SU-DHL-6 (cell line): ENCODE data around the gene CFAP92.

Experiments used
- H2AFZ ChIP-seq: fragments of 200-600 bp; sonication (generic); 2 replicates; pipeline ENCODE4 v1.6.1; 2014; ENCODE audit warnings: low read depth, mild to moderate bottlenecking, moderate library complexity, mixed read lengths, antibody characterized with exemption, low read length; ENCODE audit not compliant: severe bottlenecking
- H3F3A ChIP-seq: fragments of 200-600 bp; shearing (Covaris generic); 2 replicates; pipeline ENCODE4 v1.6.0; 2016; ENCODE audit warnings: antibody characterized with exemption, mild to moderate bottlenecking; ENCODE audit not compliant: insufficient read depth
- H3K27ac ChIP-seq: fragments of 200-600 bp; sonication (generic); 2 replicates; pipeline ENCODE4 v1.5.1; 2016; ENCODE audit warnings: low read depth, mild to moderate bottlenecking, low read length, moderate library complexity, mixed read lengths
- H3K27me3 ChIP-seq: fragments of 200-600 bp; sonication (generic), shearing (Covaris generic); 2 replicates; pipeline ENCODE4 v1.6.0; 2014; ENCODE audit warnings: mild to moderate bottlenecking, low read length
- H3K36me3 ChIP-seq: fragments of 200-600 bp; sonication (generic); 2 replicates; pipeline ENCODE4 v1.6.1; 2014; ENCODE audit warnings: mild to moderate bottlenecking, low read length, mixed read lengths
- H3K4me2 ChIP-seq: fragments of 300-600, 200-600 bp; shearing (Covaris generic), sonication (generic); 2 replicates; pipeline ENCODE4 v1.6.0; 2014; ENCODE audit warnings: low read length, low read depth, mild to moderate bottlenecking; ENCODE audit not compliant: poor library complexity, severe bottlenecking
- H3K4me3 ChIP-seq: fragments of 200-600 bp; sonication (generic); 2 replicates; pipeline ENCODE4 v1.5.1; 2014; ENCODE audit warnings: antibody characterized with exemption, low read length, mild to moderate bottlenecking, mixed read lengths; ENCODE audit not compliant: insufficient read depth, poor library complexity, severe bottlenecking
- H3K79me2 ChIP-seq: fragments of 200-600 bp; sonication (generic); 2 replicates; pipeline ENCODE4 v1.6.1; 2014; ENCODE audit warnings: mild to moderate bottlenecking, low read length, moderate library complexity; ENCODE audit not compliant: insufficient read depth
- H3K9ac ChIP-seq: fragments of 200-600 bp; sonication (generic); 2 replicates; pipeline ENCODE4 v1.7.0; 2014; ENCODE audit warnings: mild to moderate bottlenecking, low read length
- H3K9me2 ChIP-seq: fragments of 200-600 bp; sonication (generic); replicated peaks from 2 replicates; pipeline ENCODE4 v1.6.1; 2014; ENCODE audit warnings: low read length; ENCODE audit not compliant: insufficient read depth
- H3K9me3 ChIP-seq: fragments of 200-600 bp; sonication (generic); 2 replicates; pipeline ENCODE4 v1.6.1; 2014; ENCODE audit warnings: low read length, mixed read lengths; ENCODE audit not compliant: insufficient read depth
- H4K20me1 ChIP-seq: fragments of 200-600 bp; sonication (generic); 2 replicates; pipeline ENCODE4 v1.6.1; 2014; ENCODE audit warnings: low read depth, mild to moderate bottlenecking, antibody characterized with exemption, low read length, moderate library complexity, mixed read lengths
- EZH2phosphoT487 ChIP-seq: fragments of 200-600 bp; sonication (generic), shearing (Covaris generic); conservative IDR thresholded peaks from 2 replicates; pipeline ENCODE4 v1.6.1; 2018; ENCODE audit warnings: mild to moderate bottlenecking, antibody characterized with exemption, low read length, moderate library complexity, mixed read lengths
- TF ChIP-seq, protein P1 (sequence below): fragments of 200-600 bp; sonication (generic); IDR thresholded peaks from one replicate; pipeline ENCODE4 v1.5.1; 2017; ENCODE audit warnings: antibody characterized with exemption, mild to moderate bottlenecking, low read length, moderate library complexity; ENCODE audit not compliant: insufficient read depth, poor library complexity, severe bottlenecking

The CFAP92 gene

DNA sequence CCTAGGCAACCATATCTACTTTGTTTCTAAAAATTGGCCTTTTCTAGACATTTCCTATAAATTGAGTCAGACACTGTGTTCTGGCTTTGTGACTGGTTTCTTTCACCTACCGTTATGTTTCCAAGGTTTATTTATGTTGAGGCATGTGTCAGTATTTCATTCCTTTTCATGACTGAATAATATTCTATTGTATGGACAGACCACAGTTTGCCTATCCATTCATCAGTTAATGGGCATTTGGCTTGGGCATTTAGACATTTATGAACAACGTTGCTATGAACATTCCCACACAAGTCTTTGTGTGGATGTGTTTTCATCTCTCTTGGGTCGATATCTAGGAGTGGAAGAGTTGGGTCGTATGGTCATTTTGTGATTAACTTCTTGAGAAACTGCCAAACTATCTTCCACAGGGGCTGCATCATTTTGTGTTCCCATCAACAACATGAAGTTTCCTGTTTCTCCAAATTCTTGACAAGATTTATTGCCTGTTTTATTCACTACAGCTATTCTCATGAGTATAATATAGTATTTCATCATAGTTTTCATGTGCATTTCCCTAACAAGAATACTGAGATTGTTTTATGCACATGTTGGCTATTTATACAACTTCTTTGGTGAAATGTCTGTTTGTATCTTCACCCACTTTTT lies 3.7 kb upstream of the CFAP92 start:
- Histone ChIP-seq H3K27ac (no peak overlapping the region), H3K9me3 (no peaks in the 10 kb centered on the region), H3K27me3 (no peaks in the 10 kb centered on the region), H3K79me2 (no peaks in the 10 kb centered on the region), H3K4me2 (no peak overlapping the region), H3F3A (no peaks in the 10 kb centered on the region), H3K9me2 (no peaks in the 10 kb centered on the region), H3K36me3 (no peaks in the 10 kb centered on the region), H4K20me1 (no peaks in the 10 kb centered on the region), H2AFZ (no peak overlapping the region), H3K9ac (no peak overlapping the region), H3K4me3 (no peak overlapping the region)
- TF ChIP-seq, protein P1, sequence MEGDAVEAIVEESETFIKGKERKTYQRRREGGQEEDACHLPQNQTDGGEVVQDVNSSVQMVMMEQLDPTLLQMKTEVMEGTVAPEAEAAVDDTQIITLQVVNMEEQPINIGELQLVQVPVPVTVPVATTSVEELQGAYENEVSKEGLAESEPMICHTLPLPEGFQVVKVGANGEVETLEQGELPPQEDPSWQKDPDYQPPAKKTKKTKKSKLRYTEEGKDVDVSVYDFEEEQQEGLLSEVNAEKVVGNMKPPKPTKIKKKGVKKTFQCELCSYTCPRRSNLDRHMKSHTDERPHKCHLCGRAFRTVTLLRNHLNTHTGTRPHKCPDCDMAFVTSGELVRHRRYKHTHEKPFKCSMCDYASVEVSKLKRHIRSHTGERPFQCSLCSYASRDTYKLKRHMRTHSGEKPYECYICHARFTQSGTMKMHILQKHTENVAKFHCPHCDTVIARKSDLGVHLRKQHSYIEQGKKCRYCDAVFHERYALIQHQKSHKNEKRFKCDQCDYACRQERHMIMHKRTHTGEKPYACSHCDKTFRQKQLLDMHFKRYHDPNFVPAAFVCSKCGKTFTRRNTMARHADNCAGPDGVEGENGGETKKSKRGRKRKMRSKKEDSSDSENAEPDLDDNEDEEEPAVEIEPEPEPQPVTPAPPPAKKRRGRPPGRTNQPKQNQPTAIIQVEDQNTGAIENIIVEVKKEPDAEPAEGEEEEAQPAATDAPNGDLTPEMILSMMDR: no peak

- no peaks in the 10 kb centered on the region for H3K27me3 ChIP-seq
Observed at GRCh38 chr3:128996726-128997125, 2.9 kb upstream of the CFAP92 start.

GRCh38 chr3:128996200-128996599 lies 2.3 kb upstream of the CFAP92 start:
- TF ChIP-seq, protein P1: no peak
- no peak for TF ChIP-seq EZH2phosphoT487
- no peak overlapping the region for H3K4me2 ChIP-seq
- no peaks in the 10 kb centered on the region for H3F3A ChIP-seq
- H4K20me1 ChIP-seq: no peaks in the 10 kb centered on the region
- H3K9ac ChIP-seq: no peak overlapping the region
- no peaks in the 10 kb centered on the region for H3K9me3 ChIP-seq
- no peak overlapping the region for H3K27ac ChIP-seq
- H3K9me2 ChIP-seq: no peaks in the 10 kb centered on the region
- H3K79me2 ChIP-seq: no peaks in the 10 kb centered on the region
- no peak overlapping the region for H3K4me3 ChIP-seq
- H3K36me3 ChIP-seq: no peaks in the 10 kb centered on the region
- H2AFZ ChIP-seq: no peak overlapping the region
- H3K27me3 ChIP-seq: no peaks in the 10 kb centered on the region

More at GRCh38 chr3:128996726-128997125, 2.9 kb upstream of the CFAP92 start:
- Histone ChIP-seq H3K79me2 (no peaks in the 10 kb centered on the region), H4K20me1 (no peaks in the 10 kb centered on the region), H3K4me2 (no peak overlapping the region), H3K9me2 (no peaks in the 10 kb centered on the region), H3K27ac (no peak overlapping the region), H3K9me3 (no peaks in the 10 kb centered on the region), H3K4me3 (no peak overlapping the region), H3F3A (no peaks in the 10 kb centered on the region), H2AFZ (no peak overlapping the region), H3K36me3 (no peaks in the 10 kb centered on the region), H3K9ac (no peak overlapping the region)
- TF ChIP-seq EZH2phosphoT487: no peak
- TF ChIP-seq, protein P1: no peak
